Nephron progenitor cell (in vitro differentiated cells): ENCODE results near the gene ZKSCAN3.

Experiments
- DNase-seq: peaks from one replicate; pipeline ENCODE4 v3.0.0; 2021
- H3K27ac Mint-ChIP-seq: 2 replicates; pipeline ENCODE4 v1.8.0; 2021; ENCODE audit warnings: mild to moderate bottlenecking, moderate library complexity, mixed read lengths
- H3K27me3 Mint-ChIP-seq: 2 replicates; pipeline ENCODE4 v1.8.0; 2021; ENCODE audit warnings: mild to moderate bottlenecking, low read depth, mixed read lengths; ENCODE audit not compliant: poor library complexity
- H3K36me3 Mint-ChIP-seq: 2 replicates; pipeline ENCODE4 v1.8.0; 2021; ENCODE audit warnings: low read depth, mixed read lengths
- H3K4me1 Mint-ChIP-seq: 2 replicates; pipeline ENCODE4 v1.8.0; 2021; ENCODE audit warnings: mixed read lengths
- H3K4me3 Mint-ChIP-seq: 2 replicates; pipeline ENCODE4 v1.8.0; 2021; ENCODE audit warnings: mild to moderate bottlenecking, moderate library complexity, mixed read lengths
- H3K9me3 Mint-ChIP-seq: 2 replicates; pipeline ENCODE4 v1.8.0; 2021; ENCODE audit warnings: mild to moderate bottlenecking, moderate library complexity, mixed read lengths
- CTCF ChIP-seq: fragments of 200-600 bp; sonication (generic); IDR thresholded peaks from 2 replicates; pipeline ENCODE4 v1.5.0; 2021; ENCODE audit warnings: antibody characterized with exemption

ZKSCAN3 gene

GRCh38 chr6:28369463-28369862 lies 19.7 kb downstream of the ZKSCAN3 start:
- no peak overlapping the region for H3K4me3 Mint-ChIP-seq
- DNase-seq: no peak
- H3K27me3 Mint-ChIP-seq: peaks cover 2% of the 10 kb centered on the region
- H3K27ac Mint-ChIP-seq: no peak overlapping the region
- no peaks in the 10 kb centered on the region for H3K4me1 Mint-ChIP-seq
- no peak for TF ChIP-seq CTCF
- H3K9me3 Mint-ChIP-seq: no peaks in the 10 kb centered on the region
- peaks cover 47% of the 10 kb centered on the region for H3K36me3 Mint-ChIP-seq

GRCh38 chr6:28370440-28370839 lies 20.7 kb downstream of the ZKSCAN3 start:
- DNase-seq: no peak
- TF ChIP-seq CTCF: no peak
- Mint-ChIP-seq H3K36me3 (peaks cover 47% of the 10 kb centered on the region), H3K9me3 (no peaks in the 10 kb centered on the region), H3K27me3 (peaks cover 2% of the 10 kb centered on the region), H3K4me3 (no peak overlapping the region), H3K4me1 (no peaks in the 10 kb centered on the region), H3K27ac (no peak overlapping the region)

- DNase-seq: no peak
- no peak for TF ChIP-seq CTCF
- peaks cover 2% of the 10 kb centered on the region for H3K27me3 Mint-ChIP-seq
- H3K4me3 Mint-ChIP-seq: no peak overlapping the region
- no peaks in the 10 kb centered on the region for H3K9me3 Mint-ChIP-seq
- H3K36me3 Mint-ChIP-seq: peaks cover 39% of the 10 kb centered on the region
- H3K4me1 Mint-ChIP-seq: no peaks in the 10 kb centered on the region
- H3K27ac Mint-ChIP-seq: no peak overlapping the region
Observed at GRCh38 chr6:28371280-28371679, 21.5 kb downstream of the ZKSCAN3 start.

- no peak for TF ChIP-seq CTCF
- Mint-ChIP-seq H3K36me3 (peaks cover 34% of the 10 kb centered on the region), H3K9me3 (no peaks in the 10 kb centered on the region), H3K27me3 (peaks cover 2% of the 10 kb centered on the region), H3K4me1 (no peaks in the 10 kb centered on the region), H3K27ac (no peak overlapping the region), H3K4me3 (no peak overlapping the region)
- no peak for DNase-seq
Observed at GRCh38 chr6:28371706-28372451, 22.1 kb downstream of the ZKSCAN3 start.

GRCh38 chr6:28373925-28374324 lies 24.2 kb downstream of the ZKSCAN3 start:
- H3K9me3 Mint-ChIP-seq: peaks cover 14% of the 10 kb centered on the region
- H3K27ac Mint-ChIP-seq: no peak overlapping the region
- peaks cover 2% of the 10 kb centered on the region for H3K27me3 Mint-ChIP-seq
- DNase-seq: no peak
- H3K4me3 Mint-ChIP-seq: no peak overlapping the region
- TF ChIP-seq CTCF: no peak
- peaks cover 42% of the 10 kb centered on the region for H3K36me3 Mint-ChIP-seq
- H3K4me1 Mint-ChIP-seq: no peaks in the 10 kb centered on the region

GRCh38 chr6:28377879-28378278 lies 28.1 kb downstream of the ZKSCAN3 start:
- no peak for TF ChIP-seq CTCF
- Mint-ChIP-seq H3K27me3 (peaks cover 2% of the 10 kb centered on the region), H3K36me3 (peaks cover 73% of the 10 kb centered on the region), H3K27ac (no peak overlapping the region), H3K9me3 (peaks cover 46% of the 10 kb centered on the region), H3K4me3 (no peak overlapping the region), H3K4me1 (peaks cover 8% of the 10 kb centered on the region)
- DNase-seq: no peak
